Neural crest cell (in vitro differentiated cells): Measurements from ENCODE around the gene CREBZF. TPM values are rescaled to one million over a fixed set of nuclear protein-coding genes. Genes with fewer than 3 reads are reported as not detected.

ENCODE experiments used
- DNase-seq: peaks from one replicate; pipeline ENCODE4 v3.0.0; 2021; ENCODE audit warnings: low read depth, mixed read lengths, low spot score
- H3K27ac Mint-ChIP-seq: one replicate; pipeline ENCODE4 v1.8.0; 2021; ENCODE audit warnings: mild to moderate bottlenecking, mixed read lengths; ENCODE audit not compliant: unreplicated experiment
- H3K27me3 Mint-ChIP-seq: 2 replicates; pipeline ENCODE4 v1.8.0; 2021; ENCODE audit warnings: low read depth, mild to moderate bottlenecking, mixed read lengths
- H3K36me3 Mint-ChIP-seq: 2 replicates; pipeline ENCODE4 v1.8.0; 2021; ENCODE audit warnings: low read depth, mild to moderate bottlenecking, mixed read lengths
- H3K4me1 Mint-ChIP-seq: 2 replicates; pipeline ENCODE4 v1.8.0; 2021; ENCODE audit warnings: mixed read lengths
- H3K4me3 Mint-ChIP-seq: one replicate; pipeline ENCODE4 v1.8.0; 2021; ENCODE audit warnings: mild to moderate bottlenecking, mixed read lengths
- H3K9me3 Mint-ChIP-seq: 2 replicates; pipeline ENCODE4 v1.8.0; 2021; ENCODE audit warnings: mixed read lengths
- CTCF ChIP-seq: fragments of 200-600 bp; sonication (generic); conservative IDR thresholded peaks from 2 replicates; pipeline ENCODE4 v1.5.0; 2021; ENCODE audit warnings: antibody characterized with exemption, mild to moderate bottlenecking
- total RNA-seq: library from RNA; stranded (reverse); gene quantifications from 2 replicates; pipeline ENCODE4 v1.2.1, GENCODE V29; 2021

The CREBZF gene
- total RNA-seq, 1 donor from 2014 or later = 59.7 TPM

DNA sequence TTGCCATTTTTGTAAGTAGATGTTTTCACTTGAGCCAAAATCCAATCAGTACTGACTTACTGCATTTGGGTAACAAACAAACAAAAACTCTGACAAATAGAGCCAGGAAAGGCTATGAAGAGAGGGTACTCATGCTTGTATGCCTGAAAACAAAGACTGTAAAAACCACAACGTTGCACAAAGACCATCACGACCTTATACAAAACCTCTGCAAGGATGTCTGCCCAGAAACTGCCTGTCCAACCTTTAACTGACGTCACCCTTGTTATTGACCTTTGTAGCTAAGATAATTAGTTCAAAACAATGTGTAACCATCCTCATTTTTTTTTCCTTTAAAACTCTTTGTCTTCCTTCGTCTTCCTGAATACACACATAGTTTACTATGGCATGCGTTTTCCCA lies 804 bp upstream of the CREBZF start:
- H3K4me1 Mint-ChIP-seq = peaks cover 38% of the 10 kb centered on the region
- peaks cover 19% of the 10 kb centered on the region for H3K36me3 Mint-ChIP-seq
- no peaks in the 10 kb centered on the region for H3K27me3 Mint-ChIP-seq
- no peak overlapping the region for H3K27ac Mint-ChIP-seq
- peaks cover under 1% of the 10 kb centered on the region for H3K9me3 Mint-ChIP-seq
- no peak for DNase-seq
- TF ChIP-seq CTCF = no peak
- peak overlapping the region; percentile 100 for H3K4me3 Mint-ChIP-seq

DNA sequence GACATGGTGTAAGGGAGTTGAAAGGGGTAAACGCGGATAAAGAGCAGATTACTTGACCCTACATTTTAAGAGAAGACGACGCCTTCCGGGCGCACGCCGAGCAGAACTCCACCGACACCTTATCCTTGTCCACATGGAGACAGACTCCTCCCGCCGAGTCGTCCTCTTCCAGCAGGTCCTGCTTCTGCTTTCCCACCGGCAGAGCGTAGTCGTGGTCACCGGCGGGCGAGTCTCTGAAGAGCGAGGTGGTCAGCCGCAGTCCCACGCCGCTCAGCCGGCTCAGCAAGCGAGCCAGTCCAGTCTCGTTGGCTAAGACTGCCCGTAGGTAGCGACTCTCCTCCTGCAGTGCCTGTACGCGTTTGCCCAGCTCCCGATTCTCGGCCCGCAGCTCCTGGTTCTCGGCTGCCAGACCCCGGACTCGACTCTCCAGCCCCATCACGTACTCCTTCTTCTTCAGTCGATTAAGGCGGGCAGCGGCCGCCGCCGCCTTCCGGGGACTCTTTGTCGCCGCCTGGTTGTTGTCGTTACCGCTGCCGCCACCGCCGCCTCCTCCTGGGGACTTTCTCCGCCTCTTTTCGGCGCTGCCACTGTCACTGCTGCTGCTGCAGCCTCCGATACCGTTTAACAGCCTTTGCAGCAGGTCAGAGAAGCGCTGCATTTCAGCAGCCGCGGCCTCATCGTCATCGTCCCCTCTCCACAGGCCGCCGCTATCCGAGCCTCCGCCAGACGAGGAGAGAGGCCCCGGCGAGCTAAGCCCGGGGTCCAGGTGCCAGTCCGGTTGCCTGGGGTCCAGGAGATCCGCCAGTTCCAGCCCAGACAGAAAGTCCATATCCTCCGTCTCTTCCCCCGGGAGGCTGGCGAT lies 945 bp downstream of the CREBZF start:
- Mint-ChIP-seq H3K4me1 (peaks cover 54% of the 10 kb centered on the region), H3K36me3 (peaks cover 19% of the 10 kb centered on the region), H3K27ac (peak overlapping the region; percentile 98), H3K4me3 (peak overlapping the region; percentile 100), H3K27me3 (no peaks in the 10 kb centered on the region), H3K9me3 (no peaks in the 10 kb centered on the region)
- peak; percentile 66 for DNase-seq
- peak; percentile 61 for TF ChIP-seq CTCF

GRCh38 chr11:85663080-85663752 lies 1.7 kb downstream of the CREBZF start:
- no peak for DNase-seq
- Mint-ChIP-seq H3K27me3 (no peaks in the 10 kb centered on the region), H3K36me3 (peaks cover 19% of the 10 kb centered on the region), H3K4me3 (peak overlapping the region; percentile 100), H3K4me1 (peaks cover 59% of the 10 kb centered on the region), H3K27ac (peak overlapping the region; percentile 98), H3K9me3 (no peaks in the 10 kb centered on the region)
- TF ChIP-seq CTCF = no peak

DNA sequence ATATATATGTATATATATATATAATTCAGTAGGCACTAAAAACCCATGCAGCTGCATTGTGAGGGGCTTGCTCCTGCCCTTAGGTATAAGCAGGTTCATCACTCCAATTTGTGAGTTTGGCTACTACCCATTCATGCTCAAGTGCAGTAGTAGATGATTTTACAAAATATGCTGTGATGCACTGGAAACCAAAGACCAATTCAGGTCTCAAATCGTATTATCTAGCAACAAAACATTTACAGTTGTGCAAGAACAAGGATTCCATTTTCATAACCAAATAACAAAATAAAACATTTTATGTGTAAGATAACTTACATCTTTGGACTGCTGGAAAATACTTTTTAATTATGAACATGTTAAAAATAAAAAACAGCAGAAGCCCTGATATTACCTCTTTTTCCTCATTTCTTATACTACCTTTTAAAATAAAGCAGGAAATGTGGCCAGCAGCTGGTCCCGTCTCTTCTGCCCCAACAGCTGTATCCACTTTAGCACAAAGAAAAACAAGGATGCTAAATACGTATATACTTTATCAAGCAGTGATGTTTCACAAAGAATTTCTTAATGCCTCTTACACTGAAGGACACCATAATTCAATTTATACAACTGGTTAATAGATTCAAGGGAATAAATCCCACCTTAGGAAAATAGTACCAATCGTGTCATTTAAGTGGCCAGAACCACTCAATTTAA lies 2.8 kb downstream of the CREBZF start:
- H3K27ac Mint-ChIP-seq = no peak overlapping the region
- DNase-seq = no peak
- H3K4me3 Mint-ChIP-seq = peak overlapping the region; percentile 84
- H3K27me3 Mint-ChIP-seq = no peaks in the 10 kb centered on the region
- peaks cover 19% of the 10 kb centered on the region for H3K36me3 Mint-ChIP-seq
- no peak for TF ChIP-seq CTCF
- H3K9me3 Mint-ChIP-seq = no peaks in the 10 kb centered on the region
- H3K4me1 Mint-ChIP-seq = peaks cover 59% of the 10 kb centered on the region

- H3K27me3 Mint-ChIP-seq = no peaks in the 10 kb centered on the region
- H3K4me1 Mint-ChIP-seq = peaks cover 40% of the 10 kb centered on the region
- no peak overlapping the region for H3K27ac Mint-ChIP-seq
- peaks cover 10% of the 10 kb centered on the region for H3K36me3 Mint-ChIP-seq
- H3K9me3 Mint-ChIP-seq = no peaks in the 10 kb centered on the region
- TF ChIP-seq CTCF = no peak
- H3K4me3 Mint-ChIP-seq = no peak overlapping the region
- no peak for DNase-seq
Measured at GRCh38 chr11:85658180-85658579, 6.7 kb downstream of the CREBZF start.
